GM23248 (cell line): Measurements from ENCODE around the gene GTF2H3.

Experiments
- EZH2 ChIP-seq: fragments of 200-600 bp; sonication (generic); IDR thresholded peaks from 2 replicates; pipeline ENCODE4 v1.6.1; 2018; ENCODE audit warnings: antibody characterized with exemption, mild to moderate bottlenecking; ENCODE audit not compliant: insufficient read depth, poor library complexity, severe bottlenecking
- EZH2phosphoT487 ChIP-seq: fragments of 200-600 bp; sonication (generic); IDR thresholded peaks from 2 replicates; pipeline ENCODE4 v1.6.1; 2018; ENCODE audit warnings: antibody characterized with exemption, moderate library complexity, mild to moderate bottlenecking, low read depth; ENCODE audit not compliant: insufficient read depth

GRCh38 chr12:123654129-123654701, 20.6 kb downstream of the GTF2H3 start:
- no peak for TF ChIP-seq EZH2phosphoT487
- no peak for TF ChIP-seq EZH2
